Brain pericyte (primary cell): ENCODE results near the gene ELOVL1.

Experiments used
- DNase-seq: peaks from one replicate; pipeline ENCODE4 v3.0.0-alpha.2; 2012; ENCODE audit warnings: low read depth, low spot score

ELOVL1 gene

GRCh38 chr1:43358121-43358745, 9.6 kb downstream of the ELOVL1 start:
- no peak for DNase-seq

GRCh38 chr1:43357251-43357650, 10.6 kb downstream of the ELOVL1 start:
- DNase-seq, result no peak

GRCh38 chr1:43354936-43355335, 12.9 kb downstream of the ELOVL1 start:
- DNase-seq, result no peak

GRCh38 chr1:43354471-43354870, 13.3 kb downstream of the ELOVL1 start:
- DNase-seq, result no peak

- no peak for DNase-seq
Observed at GRCh38 chr1:43352881-43353280, 14.9 kb downstream of the ELOVL1 start.

- no peak for DNase-seq
Observed at GRCh38 chr1:43352351-43352705, 15.5 kb downstream of the ELOVL1 start.

- no peak for DNase-seq
Observed at GRCh38 chr1:43351421-43352350, 16.1 kb downstream of the ELOVL1 start.

GRCh38 chr1:43350976-43351375, 16.8 kb downstream of the ELOVL1 start:
- DNase-seq, result no peak

- no peak for DNase-seq
Observed at GRCh38 chr1:43349594-43350306, 18.1 kb downstream of the ELOVL1 start.

GRCh38 chr1:43348809-43349593, 18.8 kb downstream of the ELOVL1 start:
- no peak for DNase-seq

GRCh38 chr1:43348343-43348808, 19.4 kb downstream of the ELOVL1 start:
- DNase-seq, result no peak

GRCh38 chr1:43346636-43347035, 21.2 kb downstream of the ELOVL1 start:
- DNase-seq, result no peak

GRCh38 chr1:43345120-43345519, 22.7 kb downstream of the ELOVL1 start:
- DNase-seq, result no peak

- no peak for DNase-seq
Observed at GRCh38 chr1:43344267-43344850, 23.5 kb downstream of the ELOVL1 start.

GRCh38 chr1:43340559-43340958, 27.3 kb downstream of the ELOVL1 start:
- no peak for DNase-seq

GRCh38 chr1:43339584-43340232, 28.1 kb downstream of the ELOVL1 start:
- DNase-seq, result no peak

GRCh38 chr1:43338001-43338400, 29.8 kb downstream of the ELOVL1 start:
- no peak for DNase-seq

GRCh38 chr1:43337588-43337987, 30.2 kb downstream of the ELOVL1 start, which contains the start of gene MPL:
TSS of gene MPL (plus strand) at chr1:43337818. CDS start at chr1:43337849, 31 bp downstream.
- DNase-seq, result no peak

- DNase-seq, result no peak
Observed at GRCh38 chr1:43334453-43335205, 33.2 kb downstream of the ELOVL1 start.

GRCh38 chr1:43331688-43332087, 36.1 kb downstream of the ELOVL1 start:
- no peak for DNase-seq
